ENCODE results near the gene ZFYVE28.

ZFYVE28 gene

GRCh38 chr4:2335729-2336101, 82.7 kb downstream of the ZFYVE28 start:
- DNase-seq (ENCODE audit: insufficient read length, low spot score) (no peak), FAIRE-seq (no peak)

GRCh38 chr4:2334826-2335728, 83.4 kb downstream of the ZFYVE28 start:
- FAIRE-seq (no peak), DNase-seq (ENCODE audit: insufficient read length, low spot score) (no peak)

GRCh38 chr4:2333916-2334644, 84.4 kb downstream of the ZFYVE28 start:
- no peak for DNase-seq (ENCODE audit: insufficient read length, low spot score)
- FAIRE-seq: no peak

- DNase-seq (ENCODE audit: insufficient read length, low spot score) (no peak), FAIRE-seq (no peak)
Observed at GRCh38 chr4:2333356-2333841, 85.0 kb downstream of the ZFYVE28 start.

GRCh38 chr4:2332976-2333319, 85.5 kb downstream of the ZFYVE28 start:
- DNase-seq (ENCODE audit: insufficient read length, low spot score) (no peak), FAIRE-seq (no peak)

GRCh38 chr4:2332201-2332975, 86.1 kb downstream of the ZFYVE28 start:
- FAIRE-seq: no peak

GRCh38 chr4:2331519-2332200, 86.8 kb downstream of the ZFYVE28 start:
- DNase-seq (ENCODE audit: insufficient read length, low spot score) (no peak), FAIRE-seq (no peak)

More at GRCh38 chr4:2332201-2332975, 86.1 kb downstream of the ZFYVE28 start:
- no peak for DNase-seq (ENCODE audit: insufficient read length, low spot score)

- DNase-seq (ENCODE audit: insufficient read length, low spot score) (no peak), FAIRE-seq (no peak)
Observed at GRCh38 chr4:2331043-2331420, 87.4 kb downstream of the ZFYVE28 start.

GRCh38 chr4:2330091-2331042, 88.1 kb downstream of the ZFYVE28 start:
- FAIRE-seq (no peak), DNase-seq (ENCODE audit: insufficient read length, low spot score) (no peak)

- DNase-seq (ENCODE audit: insufficient read length, low spot score): no peak
Observed at GRCh38 chr4:2327579-2327978, 90.9 kb downstream of the ZFYVE28 start.

GRCh38 chr4:2324891-2325290, 93.6 kb downstream of the ZFYVE28 start:
- DNase-seq (ENCODE audit: insufficient read length, low spot score) (no peak), FAIRE-seq (no peak)

More at GRCh38 chr4:2327579-2327978, 90.9 kb downstream of the ZFYVE28 start:
- no peak for FAIRE-seq

- DNase-seq (ENCODE audit: insufficient read length, low spot score) (no peak), FAIRE-seq (no peak)
Observed at GRCh38 chr4:2322841-2323240, 95.6 kb downstream of the ZFYVE28 start.

GRCh38 chr4:2322227-2322626, 96.2 kb downstream of the ZFYVE28 start:
- DNase-seq (ENCODE audit: insufficient read length, low spot score) (no peak), FAIRE-seq (no peak)

GRCh38 chr4:2321279-2322196, 96.9 kb downstream of the ZFYVE28 start:
- no peak for DNase-seq (ENCODE audit: insufficient read length, low spot score)
- FAIRE-seq: no peak

GRCh38 chr4:2320746-2321145, 97.7 kb downstream of the ZFYVE28 start:
- FAIRE-seq: no peak
- DNase-seq (ENCODE audit: insufficient read length, low spot score): no peak

- FAIRE-seq: no peak
Observed at GRCh38 chr4:2320152-2320551, 98.3 kb downstream of the ZFYVE28 start.

GRCh38 chr4:2318885-2319284, 99.6 kb downstream of the ZFYVE28 start:
- DNase-seq (ENCODE audit: insufficient read length, low spot score) (no peak), FAIRE-seq (no peak)

More at GRCh38 chr4:2320152-2320551, 98.3 kb downstream of the ZFYVE28 start:
- no peak for DNase-seq (ENCODE audit: insufficient read length, low spot score)

GRCh38 chr4:2318476-2318875, 100.0 kb downstream of the ZFYVE28 start:
- DNase-seq (ENCODE audit: insufficient read length, low spot score) (no peak), FAIRE-seq (no peak)

Measured in GM19239 (cell line).